ENCODE data around the gene ABLIM2.

Gene ABLIM2

GRCh38 chr4:7971881-7972500 lies 186.6 kb downstream of the ABLIM2 start:
- DNase-seq, result no peak

GRCh38 chr4:7971159-7971631 lies 187.4 kb downstream of the ABLIM2 start:
- DNase-seq, result no peak

DNA sequence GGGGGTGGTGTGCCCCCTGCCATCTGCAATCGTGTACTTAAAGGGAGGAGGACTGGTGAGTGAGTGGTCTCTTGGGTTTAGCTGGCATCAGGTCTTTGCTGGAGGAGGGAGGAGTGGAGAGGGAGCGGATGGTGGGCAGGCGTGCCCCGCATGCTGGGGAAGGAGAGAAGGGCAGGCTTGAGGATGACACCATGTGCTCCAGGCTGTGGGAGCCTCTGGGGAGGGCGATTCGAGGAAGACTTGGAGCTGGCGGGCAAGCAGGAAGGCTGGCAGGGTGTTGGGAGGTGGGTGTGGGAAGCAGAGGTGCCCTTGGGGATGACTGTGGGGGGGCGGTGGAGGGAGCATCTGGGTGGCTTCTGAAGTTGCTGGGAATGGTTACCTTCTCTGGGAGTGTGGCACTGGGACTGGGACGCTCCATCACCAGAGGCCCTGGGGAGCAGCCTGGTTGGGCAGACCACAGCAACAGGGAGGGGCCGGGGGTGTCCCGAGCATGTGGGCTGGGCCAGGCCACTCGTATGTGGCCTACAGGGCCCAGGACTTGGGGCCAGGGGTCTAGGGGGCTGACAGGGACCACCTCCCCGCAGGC lies 188.2 kb downstream of the ABLIM2 start:
- DNase-seq, result no peak

DNA sequence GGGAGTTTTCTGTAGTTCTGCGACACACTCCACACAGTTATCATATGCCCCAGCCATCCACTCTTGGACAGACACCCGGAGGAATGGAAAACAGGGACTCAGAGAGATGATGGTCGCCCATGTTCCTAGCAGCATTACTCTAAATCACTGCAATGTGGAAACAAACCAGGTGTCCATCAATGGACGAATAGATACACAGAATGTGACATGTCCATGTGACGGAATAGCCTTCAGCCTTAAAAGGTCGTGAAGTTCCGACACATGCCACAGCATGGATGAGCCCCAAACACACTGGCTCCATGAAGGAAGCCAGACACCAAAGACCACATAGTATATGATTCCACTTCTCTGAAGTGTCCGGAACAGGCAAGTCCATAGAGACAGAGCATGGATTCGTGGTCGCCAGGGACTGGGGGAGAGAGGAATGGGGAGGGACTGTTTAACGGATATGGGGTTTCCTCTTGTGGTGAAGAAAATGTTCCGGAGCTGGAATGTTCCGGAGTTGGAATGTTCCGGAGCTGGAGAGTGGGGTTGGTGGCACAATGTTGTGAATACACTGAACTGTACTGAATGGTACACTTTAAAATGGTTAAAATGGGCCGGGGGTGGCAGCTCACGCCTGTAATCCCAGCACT lies 190.2 kb downstream of the ABLIM2 start:
- DNase-seq, result no peak

GRCh38 chr4:7967501-7968261 lies 190.9 kb downstream of the ABLIM2 start:
- no peak for DNase-seq

DNA sequence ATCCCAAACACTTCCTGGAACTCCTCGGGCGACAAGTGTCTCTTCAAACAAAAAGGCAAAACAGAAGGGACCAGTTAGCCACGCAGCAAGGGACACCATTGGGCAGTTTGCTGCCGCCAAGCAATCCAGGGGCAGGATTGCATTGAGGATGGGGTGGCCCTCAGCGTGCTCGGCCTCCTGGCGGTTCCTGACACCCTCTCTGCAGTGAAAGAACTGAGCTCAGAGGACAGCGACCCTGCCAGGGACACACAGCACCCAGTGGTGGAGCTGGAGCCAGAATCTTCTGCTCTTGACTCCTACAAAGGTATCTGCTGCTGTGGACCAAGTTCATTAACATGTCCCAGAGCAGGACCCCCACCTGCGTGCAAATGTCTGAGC lies 191.6 kb downstream of the ABLIM2 start:
- DNase-seq, result no peak

DNA sequence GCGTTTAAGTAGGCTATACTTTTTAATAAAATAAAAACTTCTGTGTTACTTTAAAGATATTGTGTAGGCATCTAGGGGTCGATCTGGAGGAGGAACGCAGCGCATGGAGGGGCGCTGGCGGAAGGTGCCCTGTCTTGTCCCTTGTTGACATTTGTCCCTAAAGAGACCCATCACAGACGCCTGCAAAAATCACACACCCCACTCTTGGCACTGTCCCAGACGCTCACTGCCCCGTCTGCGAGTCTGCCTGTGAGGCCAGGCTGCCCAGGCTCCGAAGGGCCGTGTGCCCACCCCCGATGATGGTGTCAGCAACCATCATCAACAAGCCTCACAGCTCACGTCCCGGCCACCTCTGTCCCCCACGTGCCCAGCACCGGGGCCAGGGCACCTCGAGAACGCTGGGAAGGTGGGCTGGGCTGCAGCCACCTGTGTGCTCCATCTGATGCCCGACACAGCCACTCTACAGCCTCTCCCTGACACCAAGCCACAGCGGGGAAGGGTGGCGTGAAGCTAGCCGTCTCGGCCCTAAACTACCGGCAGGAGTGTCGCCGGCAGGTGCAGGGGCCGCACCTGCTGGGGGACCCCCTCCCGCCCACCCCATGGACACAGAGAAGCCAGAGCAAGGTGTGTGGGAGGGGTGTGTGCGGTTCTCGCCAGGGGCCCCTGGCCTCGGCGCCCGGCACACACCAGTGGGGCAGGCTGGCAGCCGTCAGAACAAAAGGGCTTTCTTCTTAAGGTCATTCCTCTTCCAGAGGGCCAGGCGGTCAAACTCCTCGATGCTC lies 192.1 kb downstream of the ABLIM2 start:
- no peak for DNase-seq

GRCh38 chr4:7964890-7965662 lies 193.5 kb downstream of the ABLIM2 start:
- DNase-seq, result peak; percentile 28 to 55 (median 35)

GRCh38 chr4:7964459-7964858 lies 194.2 kb downstream of the ABLIM2 start:
- peak in 2 of 5 donors; percentile 24 to 61 for DNase-seq

DNA sequence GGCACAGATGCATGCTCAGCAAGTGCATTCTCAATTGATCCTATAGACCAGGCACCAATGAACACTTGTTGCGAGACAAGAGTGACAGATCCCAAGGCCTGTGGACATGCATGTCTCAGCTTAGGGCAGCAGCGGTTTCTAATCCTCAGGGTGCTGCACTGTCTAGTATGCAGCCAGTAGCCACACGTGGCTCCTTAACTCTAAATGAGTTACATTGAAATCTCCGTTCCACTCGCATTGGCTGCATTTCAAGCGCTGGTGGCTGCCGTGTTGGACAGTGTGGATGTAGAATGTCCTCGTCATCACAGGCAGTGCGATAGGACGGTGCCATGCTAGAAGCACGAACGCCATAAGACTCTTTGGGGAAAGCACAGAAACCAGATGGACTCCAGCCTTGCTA lies 194.9 kb downstream of the ABLIM2 start:
- no peak for DNase-seq

- no peak for DNase-seq
These were observed 195.8 kb downstream of the ABLIM2 start for GRCh38 chr4:7962609-7963508.

DNA sequence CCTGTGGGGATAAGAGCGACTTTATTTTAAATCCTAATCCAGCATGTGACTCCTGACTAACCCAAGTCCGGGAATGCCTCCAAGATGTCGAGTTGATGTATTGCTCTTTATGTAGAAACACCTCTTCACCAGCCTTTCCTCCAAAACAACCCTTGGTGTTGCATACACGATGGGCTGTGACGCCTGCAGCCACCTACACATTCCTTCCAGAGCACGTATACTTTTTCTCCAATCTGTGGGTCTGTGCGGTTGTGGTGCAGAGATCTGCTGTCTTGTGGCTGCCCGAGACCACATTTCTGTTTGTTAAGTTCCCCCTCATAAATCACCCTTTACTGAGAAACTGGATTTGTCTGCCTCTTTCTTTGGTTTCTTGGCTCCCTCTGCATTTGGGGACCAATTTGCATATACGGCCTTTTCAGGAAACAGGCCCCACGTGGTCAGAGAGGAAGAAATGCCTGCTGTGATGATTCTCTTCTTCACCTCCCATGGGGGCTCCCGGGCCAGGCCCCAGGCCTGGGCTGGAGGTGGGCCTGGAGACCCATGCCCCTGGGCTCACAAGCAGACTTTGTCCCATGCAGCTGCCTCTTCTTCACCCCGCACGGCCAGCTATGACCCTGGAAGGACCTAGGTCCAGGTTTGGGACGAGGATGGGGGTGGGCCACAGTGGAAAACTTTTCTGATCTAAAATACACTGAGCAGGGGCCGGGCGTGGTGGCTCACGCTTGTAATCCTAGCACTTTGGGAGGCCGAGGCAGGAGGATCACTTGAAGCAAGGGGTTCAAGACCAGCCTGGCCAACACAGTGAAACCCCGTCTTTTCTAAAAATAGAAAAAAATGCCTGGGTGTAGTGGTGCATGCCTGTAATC lies 197.6 kb downstream of the ABLIM2 start:
- DNase-seq, result peak in 1 of 5 donors; percentile 70

- DNase-seq, result no peak
These were observed 198.4 kb downstream of the ABLIM2 start for GRCh38 chr4:7960017-7960789.

DNA sequence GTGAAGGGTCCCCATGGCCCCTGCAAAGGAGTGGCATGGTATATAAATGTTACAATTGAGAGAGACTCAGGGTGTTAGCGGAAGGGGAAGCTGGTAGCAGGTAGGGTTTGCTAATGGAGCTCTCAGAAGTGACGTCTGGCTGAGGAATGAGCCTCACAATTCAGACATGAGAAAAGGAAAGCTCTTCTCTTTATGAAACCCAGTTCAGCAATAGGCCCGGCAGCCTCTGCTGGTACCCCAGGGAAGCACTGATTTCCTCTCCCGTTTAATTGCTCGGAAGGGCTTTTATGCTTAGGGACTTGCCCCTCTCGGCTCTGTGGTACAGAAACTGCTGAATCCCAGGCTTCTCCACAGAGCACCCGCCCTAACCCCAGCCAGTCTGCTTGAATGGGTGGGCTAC lies 199.5 kb downstream of the ABLIM2 start:
- no peak for DNase-seq

DNA sequence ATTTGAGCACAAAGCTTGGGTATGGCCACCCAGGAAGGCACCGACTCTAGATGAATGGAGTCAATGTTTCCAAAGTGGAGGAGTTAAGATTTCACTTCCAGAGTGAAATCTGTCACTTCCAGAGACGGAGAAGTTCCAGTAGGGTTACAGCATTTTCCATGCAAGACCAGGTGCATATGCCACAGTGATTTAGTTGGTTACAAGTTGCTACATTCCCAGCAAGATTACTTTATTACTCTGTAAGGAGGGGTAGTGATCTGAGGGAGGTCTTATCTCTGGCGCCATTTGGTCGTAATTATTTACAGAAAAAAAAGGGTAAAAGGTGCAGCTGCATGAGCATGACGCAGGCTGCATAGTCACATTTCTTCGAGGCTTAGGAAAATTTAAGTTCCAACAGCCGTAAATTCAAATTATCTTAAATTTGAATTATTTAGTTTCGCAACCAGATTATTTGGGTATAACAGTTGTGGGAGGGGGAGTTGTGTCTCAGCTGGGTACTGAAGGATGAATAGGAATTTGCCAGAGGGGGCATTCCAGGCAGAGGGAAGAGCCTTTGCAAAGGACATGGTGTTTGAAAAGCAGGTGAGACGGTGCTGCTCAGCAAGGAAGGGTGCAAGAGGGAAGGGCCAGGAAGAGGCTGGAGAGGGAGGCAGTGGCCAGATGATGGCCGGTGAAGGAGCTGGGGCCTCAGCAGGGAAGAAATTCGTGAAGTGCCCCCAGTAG lies 201.5 kb downstream of the ABLIM2 start:
- DNase-seq, result no peak

- no peak for DNase-seq
These were observed 202.3 kb downstream of the ABLIM2 start for GRCh38 chr4:7956270-7956808.

DNA sequence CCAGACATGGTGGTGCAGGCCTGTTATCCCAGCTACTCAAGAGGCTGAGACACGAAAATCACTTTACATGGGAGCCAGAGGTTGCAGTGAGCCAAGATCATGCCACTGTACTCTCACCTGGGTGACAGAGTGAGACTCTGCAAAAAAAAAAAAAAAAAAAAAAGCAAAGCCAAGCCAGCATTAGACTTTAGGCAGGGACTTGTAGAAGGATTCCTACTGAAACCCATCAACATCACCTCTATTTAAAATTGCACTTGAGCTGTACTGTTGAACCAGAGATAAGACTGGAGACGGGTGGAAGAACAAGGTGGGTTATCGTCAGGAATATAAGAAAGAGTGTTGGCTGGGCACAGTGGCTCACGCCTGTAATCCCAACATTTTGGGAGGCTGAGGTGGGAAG lies 203.2 kb downstream of the ABLIM2 start:
- no peak for DNase-seq

- no peak for DNase-seq
These were observed 206.0 kb downstream of the ABLIM2 start for GRCh38 chr4:7952615-7953014.
